Measurements from ENCODE around the gene ODAD2. TPM values are rescaled to one million over a fixed set of nuclear protein-coding genes. Genes with fewer than 3 reads are reported as not detected.

Gene ODAD2
- total RNA-seq, 1 experiment from 2014 or later = 20.4 TPM

GRCh38 chr10:27911539-27911938 is 87.3 kb downstream of the ODAD2 start:
- Histone ChIP-seq H3K27ac (ENCODE audit: low read depth, low read length) (no peak overlapping the region), H3K4me2 (ENCODE audit: low read length) (no peak overlapping the region), H3K4me1 (ENCODE audit: control insufficient read depth in 1 of 2, insufficient read depth in 2 of 2, low read length in 2 of 2) (peaks cover 12 to 16% of the 10 kb centered on the region in 2 experiments), H2AFZ (ENCODE audit: low read depth, low read length, poor library complexity, severe bottlenecking) (no peak overlapping the region), H3K9ac (ENCODE audit: low read length) (no peak overlapping the region), H3K27me3 (ENCODE audit: insufficient read depth, low read length) (no peaks in the 10 kb centered on the region), H3K79me2 (ENCODE audit: insufficient read depth, low read length) (no peaks in the 10 kb centered on the region), H3K36me3 (ENCODE audit: control insufficient read depth in 1 of 2, insufficient read depth in 2 of 2, low read length in 2 of 2) (no peaks in the 10 kb centered on the region), H3K4me3 (replicated peaks in 1 of 2; ENCODE audit: low read depth in 1 of 2, low read length in 2 of 2) (no peak overlapping the region), H3K9me3 (ENCODE audit: control insufficient read depth in 1 of 2, insufficient read depth in 1 of 2, low read depth in 1 of 2, low read length in 2 of 2) (no peaks in the 10 kb centered on the region), H3K9me2 (ENCODE audit: insufficient read depth) (no peaks in the 10 kb centered on the region), H4K20me1 (ENCODE audit: insufficient read depth) (no peaks in the 10 kb centered on the region)
- CTCF ChIA-PET = no interaction called here
- intact Hi-C loops (cut with micrococcal nuclease) = no loop called here
- no peak for TF ChIP-seq SRF (IDR thresholded peaks at IDR 0.05; ENCODE audit: low read depth)
- TF ChIP-seq ZFX (IDR thresholded peaks at IDR 0.05) = no peak
- no peak for TF ChIP-seq ZBTB33 (IDR thresholded peaks at IDR 0.05; ENCODE audit: extremely low read depth, insufficient replicate concordance, low read length)
- no peak for TF ChIP-seq TCF7L2 (IDR thresholded peaks at IDR 0.05; ENCODE audit: borderline replicate concordance, extremely low read depth, insufficient read depth, insufficient read length)
- TF ChIP-seq POLR2AphosphoS5 (IDR thresholded peaks at IDR 0.05; ENCODE audit: low read depth, low read length) = no peak
- TF ChIP-seq CBX3 (IDR thresholded peaks at IDR 0.05; ENCODE audit: low read depth) = no peak
- no peak for TF ChIP-seq SP1 (IDR thresholded peaks at IDR 0.05; ENCODE audit: low read depth)
- no peak for TF ChIP-seq EGR1 (IDR thresholded peaks at IDR 0.05; ENCODE audit: low read depth)
- TF ChIP-seq ZNF274 (IDR thresholded peaks at IDR 0.05; ENCODE audit: low read depth, low read length) = no peak
- no peak for TF ChIP-seq RAD21 (IDR thresholded peaks at IDR 0.05; ENCODE audit: low read depth)
- no peak for TF ChIP-seq REST (IDR thresholded peaks at IDR 0.05; ENCODE audit: low read depth)
- no peak for TF ChIP-seq ATF3 (IDR thresholded peaks at IDR 0.05)
- ATAC-seq = no peak
- DNase-seq (ENCODE audit: low read depth, low spot score) = no peak
- POLR2A ChIA-PET = no interaction called here
- BruUV-seq (replicated peaks) = no TSS peak
- RAD21 ChIA-PET (ENCODE audit: low non-redundant PET in 1 of 2, low total read pairs in 2 of 2, uncharacterized antibody in 2 of 2, unreplicated experiment in 2 of 2) = no interaction called here

Data from HCT116 (cell line).